ENCODE measurements around the gene FKBP6.

- no peak for TF ChIP-seq EZH2 (optimal IDR thresholded peaks at IDR 0.05; ENCODE audit: low read depth, low read length)
- TF ChIP-seq EZH2phosphoT487 (IDR thresholded peaks at IDR 0.05; ENCODE audit: low read length) = no peak
Measured at GRCh38 chr7:73342645-73343044, 14.7 kb downstream of the FKBP6 start.
